Endodermal cell (in vitro differentiated cells): ENCODE measurements around the gene MRGPRD. TPM values are rescaled to one million over a fixed set of nuclear protein-coding genes. Genes with fewer than 3 reads are reported as not detected.

Experiments
- DNase-seq: peaks from one replicate; pipeline ENCODE4 v3.0.0-alpha.2; 2017
- H3K27ac ChIP-seq: 2 replicates; pipeline ENCODE4 v1.5.1; 2013; ENCODE audit warnings: mild to moderate bottlenecking, low read depth, low read length, moderate library complexity
- H3K27me3 ChIP-seq: 2 replicates; pipeline ENCODE4 v1.6.1; 2013; ENCODE audit warnings: mild to moderate bottlenecking, low read length, moderate library complexity; ENCODE audit not compliant: insufficient read depth, control insufficient read depth, poor library complexity, severe bottlenecking
- H3K36me3 ChIP-seq: 2 replicates; pipeline ENCODE4 v1.7.0; 2013; ENCODE audit warnings: mild to moderate bottlenecking, low read length, moderate library complexity; ENCODE audit not compliant: control insufficient read depth, insufficient read depth
- H3K4me1 ChIP-seq: one replicate; pipeline ENCODE4 v1.7.0; 2013; ENCODE audit warnings: low read length; ENCODE audit not compliant: control insufficient read depth, insufficient read depth
- H3K4me3 ChIP-seq: 2 replicates; pipeline ENCODE4 v1.5.1; 2013; ENCODE audit warnings: mild to moderate bottlenecking, low read length, moderate library complexity
- H3K9ac ChIP-seq: 2 replicates; pipeline ENCODE4 v1.6.1; 2013; ENCODE audit warnings: mild to moderate bottlenecking, low read length, moderate library complexity; ENCODE audit not compliant: poor library complexity, severe bottlenecking; ENCODE audit errors: extremely low read depth
- H3K9me3 ChIP-seq: 2 replicates; pipeline ENCODE4 v1.6.1; 2013; ENCODE audit warnings: mild to moderate bottlenecking, low read length, moderate library complexity; ENCODE audit not compliant: control insufficient read depth
- H3K27ac Mint-ChIP-seq: 2 replicates; pipeline ENCODE4 v1.8.0; 2020; ENCODE audit warnings: mixed read lengths
- H3K27me3 Mint-ChIP-seq: 2 replicates; pipeline ENCODE4 v1.8.0; 2021; ENCODE audit warnings: mild to moderate bottlenecking, mixed read lengths; ENCODE audit not compliant: insufficient read depth
- H3K36me3 Mint-ChIP-seq: 2 replicates; pipeline ENCODE4 v1.8.0; 2020; ENCODE audit warnings: low read depth, mixed read lengths
- H3K4me1 Mint-ChIP-seq: 2 replicates; pipeline ENCODE4 v1.8.0; 2020; ENCODE audit warnings: mixed read lengths
- H3K4me3 Mint-ChIP-seq: 2 replicates; pipeline ENCODE4 v1.8.0; 2020; ENCODE audit warnings: mild to moderate bottlenecking, moderate library complexity, mixed read lengths
- H3K9me3 Mint-ChIP-seq: 2 replicates; pipeline ENCODE4 v1.8.0; 2020; ENCODE audit warnings: mild to moderate bottlenecking, mixed read lengths
- WGBS, 2 experiments: methylation state at CpG; one replicate each; pipeline versions ENCODE4 v1.1.5 to v1.1.7; 2013; ENCODE audit warnings: missing lambda C conversion rate in 2 of 2, mixed read lengths in 1 of 2; ENCODE audit not compliant: insufficient coverage in 1 of 2, insufficient read length in 1 of 2; 5-methylcytosine and 5-hydroxymethylcytosine counted together
- total RNA-seq, 2 donors: library from RNA; stranded (reverse); fragmentation: NEBNext Ultra II Directional in 1 of 2; extraction: Animal tissue kit (Norgen Biotek cat#: 25700) in 1 of 2; gene quantifications; 2 replicates in 1 of 2; 3 replicates in 1 of 2; pipeline ENCODE4 v1.2.1, GENCODE V29; 2021
- TF ChIP-seq, protein P1 (sequence below): fragments of 200-600 bp; sonication (generic); conservative IDR thresholded peaks from 2 replicates; pipeline ENCODE4 v1.5.0; 2021; ENCODE audit warnings: antibody characterized with exemption, mild to moderate bottlenecking

MRGPRD gene
- total RNA-seq, 2 donors from 2014 or later: not detected

DNA sequence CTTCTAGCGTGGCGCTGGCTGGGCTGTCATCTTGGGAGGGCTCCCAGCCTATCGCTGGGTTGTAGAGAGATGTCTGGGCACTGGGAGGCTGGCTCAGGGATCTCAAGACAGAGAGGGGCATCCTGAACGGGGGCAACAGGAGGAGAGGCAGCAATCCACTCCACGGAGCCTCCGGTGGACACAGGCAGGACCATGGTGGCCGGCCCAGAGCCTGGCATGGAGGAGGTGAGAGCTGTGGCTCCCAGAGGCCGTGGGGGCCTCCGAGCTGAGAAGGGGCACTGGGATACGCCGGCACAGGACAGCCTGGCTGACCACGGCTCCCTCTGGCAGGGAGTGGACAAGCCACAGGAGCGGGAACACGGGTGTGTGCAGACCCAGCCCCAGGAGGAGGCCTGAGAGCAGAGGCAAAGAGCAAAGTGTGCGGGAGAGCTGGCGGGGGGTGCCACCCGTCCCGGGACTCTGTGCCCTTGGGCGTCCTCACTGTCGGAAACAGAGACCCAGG, 23.1 kb upstream of the MRGPRD start:
- peak; percentile 41 for DNase-seq
- H3K4me1 Mint-ChIP-seq: peaks cover 11% of the 10 kb centered on the region
- no peaks in the 10 kb centered on the region for H3K36me3 Mint-ChIP-seq
- Histone ChIP-seq H3K9ac (no peak overlapping the region), H3K9me3 (no peaks in the 10 kb centered on the region), H3K27me3 (no peaks in the 10 kb centered on the region), H3K4me1 (peaks cover 6% of the 10 kb centered on the region), H3K4me3 (no peak overlapping the region), H3K27ac (no peak overlapping the region), H3K36me3 (no peaks in the 10 kb centered on the region)
- peaks cover 2% of the 10 kb centered on the region for H3K27me3 Mint-ChIP-seq
- H3K4me3 Mint-ChIP-seq: no peak overlapping the region
- no peak overlapping the region for H3K27ac Mint-ChIP-seq
- no peaks in the 10 kb centered on the region for H3K9me3 Mint-ChIP-seq
- TF ChIP-seq, protein P1, sequence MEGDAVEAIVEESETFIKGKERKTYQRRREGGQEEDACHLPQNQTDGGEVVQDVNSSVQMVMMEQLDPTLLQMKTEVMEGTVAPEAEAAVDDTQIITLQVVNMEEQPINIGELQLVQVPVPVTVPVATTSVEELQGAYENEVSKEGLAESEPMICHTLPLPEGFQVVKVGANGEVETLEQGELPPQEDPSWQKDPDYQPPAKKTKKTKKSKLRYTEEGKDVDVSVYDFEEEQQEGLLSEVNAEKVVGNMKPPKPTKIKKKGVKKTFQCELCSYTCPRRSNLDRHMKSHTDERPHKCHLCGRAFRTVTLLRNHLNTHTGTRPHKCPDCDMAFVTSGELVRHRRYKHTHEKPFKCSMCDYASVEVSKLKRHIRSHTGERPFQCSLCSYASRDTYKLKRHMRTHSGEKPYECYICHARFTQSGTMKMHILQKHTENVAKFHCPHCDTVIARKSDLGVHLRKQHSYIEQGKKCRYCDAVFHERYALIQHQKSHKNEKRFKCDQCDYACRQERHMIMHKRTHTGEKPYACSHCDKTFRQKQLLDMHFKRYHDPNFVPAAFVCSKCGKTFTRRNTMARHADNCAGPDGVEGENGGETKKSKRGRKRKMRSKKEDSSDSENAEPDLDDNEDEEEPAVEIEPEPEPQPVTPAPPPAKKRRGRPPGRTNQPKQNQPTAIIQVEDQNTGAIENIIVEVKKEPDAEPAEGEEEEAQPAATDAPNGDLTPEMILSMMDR: no peak
- 94 to 97% methylated on average over 7 to 20 of the region's 20 CpGs for WGBS, 2 experiments

DNA sequence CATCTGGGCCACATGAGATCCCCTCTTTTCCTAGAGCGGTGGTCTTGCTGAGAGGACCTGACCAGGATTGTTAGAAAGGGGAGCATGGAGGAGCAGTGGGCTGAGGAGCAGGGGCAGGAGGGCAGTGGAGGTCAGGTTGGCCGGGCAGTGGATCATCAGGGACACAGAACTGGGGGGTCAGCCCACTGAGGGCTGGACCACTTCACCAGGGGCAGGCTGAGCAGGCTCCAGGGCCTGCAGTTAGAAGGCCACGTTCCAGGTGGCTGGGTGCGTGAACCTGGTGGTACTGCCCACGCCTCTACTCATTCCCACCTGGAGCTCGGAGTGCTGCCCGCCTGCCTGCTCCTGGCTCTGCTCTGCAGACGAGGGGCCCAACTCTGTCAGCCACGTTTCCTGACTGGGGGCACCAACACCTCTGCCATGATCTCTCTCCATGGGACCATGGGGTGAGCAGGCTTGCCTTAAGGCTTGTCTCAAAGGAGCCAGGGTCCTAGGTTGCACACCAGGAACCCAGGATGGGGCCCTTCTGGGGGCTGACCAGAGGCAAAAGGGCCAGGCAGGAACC, 22.6 kb upstream of the MRGPRD start:
- H3K27ac Mint-ChIP-seq: no peak overlapping the region
- no peak overlapping the region for H3K4me3 Mint-ChIP-seq
- H3K9me3 ChIP-seq: no peaks in the 10 kb centered on the region
- H3K27me3 ChIP-seq: no peaks in the 10 kb centered on the region
- H3K36me3 ChIP-seq: no peaks in the 10 kb centered on the region
- peaks cover 6% of the 10 kb centered on the region for H3K4me1 ChIP-seq
- WGBS, 2 experiments: 95 to 100% methylated on average over 8 to 9 of the region's 9 CpGs
- TF ChIP-seq, protein P1: no peak
- no peak overlapping the region for H3K9ac ChIP-seq
- H3K27me3 Mint-ChIP-seq: peaks cover 2% of the 10 kb centered on the region
- H3K36me3 Mint-ChIP-seq: no peaks in the 10 kb centered on the region
- no peak overlapping the region for H3K27ac ChIP-seq
- H3K9me3 Mint-ChIP-seq: no peaks in the 10 kb centered on the region
- no peak overlapping the region for H3K4me3 ChIP-seq
- DNase-seq: no peak
- H3K4me1 Mint-ChIP-seq: peaks cover 11% of the 10 kb centered on the region

DNA sequence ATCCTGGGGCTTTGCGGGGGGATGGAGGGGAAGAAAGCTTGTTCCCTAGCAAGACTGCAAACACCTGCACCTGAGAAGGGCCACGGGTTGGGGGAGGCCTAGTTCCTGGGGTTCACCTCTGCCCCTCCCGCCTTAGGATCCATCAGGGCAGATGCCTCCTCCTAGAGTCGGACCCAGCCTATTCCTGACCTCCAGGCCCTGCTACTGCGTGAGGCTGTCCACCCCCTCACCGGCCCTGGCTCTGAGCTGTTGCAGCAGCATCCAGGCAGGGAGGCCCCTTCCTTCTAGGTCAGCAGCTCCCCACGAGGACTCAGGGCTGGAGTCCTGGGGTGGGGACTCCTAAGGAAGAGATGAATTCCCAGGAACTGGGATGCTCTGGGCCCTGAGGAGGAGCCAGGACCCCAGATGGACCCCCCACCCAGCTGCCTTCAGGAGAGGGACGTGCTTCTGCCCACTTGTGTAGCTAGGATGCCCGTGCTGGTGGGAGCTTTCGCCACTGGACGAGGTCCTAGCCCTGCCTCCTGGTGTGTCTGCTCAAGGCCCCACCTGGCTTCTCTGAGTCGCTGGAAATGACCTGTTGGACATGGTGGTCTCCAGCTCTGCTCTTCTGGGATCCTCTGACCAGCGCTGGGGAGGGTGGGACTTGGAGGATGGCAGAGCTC, 21.9 kb upstream of the MRGPRD start:
- peak; percentile 42 for DNase-seq
- 87 to 91% methylated on average over 8 to 13 of the region's 13 CpGs for WGBS, 2 experiments

More for the DNA sequence above, 21.9 kb upstream of the MRGPRD start:
- Mint-ChIP-seq H3K4me1 (peaks cover 5% of the 10 kb centered on the region), H3K27ac (no peak overlapping the region), H3K36me3 (no peaks in the 10 kb centered on the region), H3K9me3 (no peaks in the 10 kb centered on the region), H3K27me3 (peaks cover 1% of the 10 kb centered on the region), H3K4me3 (no peak overlapping the region)
- no peaks in the 10 kb centered on the region for H3K36me3 ChIP-seq
- no peaks in the 10 kb centered on the region for H3K27me3 ChIP-seq
- no peaks in the 10 kb centered on the region for H3K9me3 ChIP-seq
- TF ChIP-seq, protein P1: no peak
- H3K4me3 ChIP-seq: no peak overlapping the region
- peaks cover 6% of the 10 kb centered on the region for H3K4me1 ChIP-seq
- no peak overlapping the region for H3K27ac ChIP-seq
- no peak overlapping the region for H3K9ac ChIP-seq
